GM10248 (cell line): ENCODE results near the gene VWA3B.
"Not testable (repeated sequence)": the region's sequence is repeated elsewhere in the genome, so short reads cannot be mapped to it uniquely, and the experiment has no call there.

Experiments
- CTCF ChIA-PET: fragments of 300-600 bp; sonication (Branson Sonifier 250); formaldehyde crosslinking; extraction: SDS; loops from one replicate; lab custom pipeline; 2021; ENCODE audit warnings: antibody characterized with exemption; lab: Yijun Ruan, JAX
- POLR2A ChIA-PET: fragments of 350-650 bp; sonication (Branson Sonifier 250); formaldehyde crosslinking; extraction: SDS; loops from one replicate; lab custom pipeline; 2020; ENCODE audit warnings: antibody characterized with exemption; lab: Yijun Ruan, JAX
- DNase-seq: peaks from one replicate; pipeline ENCODE4 v3.0.0; 2012; ENCODE audit errors: extremely low spot score
- CTCF ChIP-seq: IDR thresholded peaks from 2 replicates; pipeline ENCODE4 v1.5.1; 2012; ENCODE audit warnings: mild to moderate bottlenecking, low read depth; ENCODE audit errors: extremely low read depth, missing control alignments, control extremely low read depth

The VWA3B gene

GRCh38 chr2:98313492-98314250, 226.7 kb downstream of the VWA3B start:
- POLR2A ChIA-PET: no interaction called here
- no peak for DNase-seq
- no peak for TF ChIP-seq CTCF
- CTCF ChIA-PET: no interaction called here

- TF ChIP-seq CTCF: no peak
- ChIA-PET CTCF (no interaction called here), POLR2A (no interaction called here)
- DNase-seq: no peak
Measured at GRCh38 chr2:98314251-98314650, 227.3 kb downstream of the VWA3B start.

- DNase-seq: no peak
- POLR2A ChIA-PET: no interaction called here
- CTCF ChIA-PET: no interaction called here
- no peak for TF ChIP-seq CTCF
Measured at GRCh38 chr2:98315957-98316356, 229.0 kb downstream of the VWA3B start.

GRCh38 chr2:98317214-98317613, 230.2 kb downstream of the VWA3B start:
- ChIA-PET POLR2A (no interaction called here), CTCF (interaction anchor here (1.3 kb wide), 1 partner anchor 11 kb away, joined by 3 read pairs; no protein-coding TSS in a partner anchor)
- no peak for DNase-seq
- TF ChIP-seq CTCF: no peak

GRCh38 chr2:98320171-98320570, 233.2 kb downstream of the VWA3B start:
- POLR2A ChIA-PET, DNase-seq, CTCF ChIA-PET: not testable (repeated sequence)

- ChIA-PET CTCF (no interaction called here), POLR2A (no interaction called here)
- no peak for DNase-seq
- no peak for TF ChIP-seq CTCF
Measured at GRCh38 chr2:98324181-98324580, 237.2 kb downstream of the VWA3B start.

GRCh38 chr2:98327776-98328175, 240.8 kb downstream of the VWA3B start:
- POLR2A ChIA-PET: no interaction called here

More at GRCh38 chr2:98327776-98328175, 240.8 kb downstream of the VWA3B start:
- CTCF ChIA-PET: no interaction called here
- TF ChIP-seq CTCF: no peak
- no peak for DNase-seq
